OCI-LY3 (cell line): Measurements from ENCODE around the gene KCTD16.

Experiments used
- H2AFZ ChIP-seq: fragments of 200-600, 300-600 bp; shearing (Covaris generic); 2 replicates; pipeline ENCODE4 v1.6.0; 2014; ENCODE audit warnings: antibody characterized with exemption, low read depth, low read length
- H3K27ac ChIP-seq: fragments of 200-600, 300-600 bp; sonication (generic); 2 replicates; pipeline ENCODE4 v1.5.1; 2014; ENCODE audit warnings: mild to moderate bottlenecking, low read length, moderate library complexity, mixed read lengths
- H3K27me3 ChIP-seq: fragments of 200-600, 300-600 bp; sonication (generic); 2 replicates; pipeline ENCODE4 v1.6.1; 2014; ENCODE audit warnings: low read depth, low read length, mixed read lengths
- H3K36me3 ChIP-seq: fragments of 200-600, 300-600 bp; sonication (generic); replicated peaks from 2 replicates; pipeline ENCODE3; 2014; ENCODE audit warnings: low read depth, low read length, mixed read lengths
- H3K4me1 ChIP-seq: fragments of 300-600, 200-600 bp; sonication (generic); 2 replicates; pipeline ENCODE4 v1.6.1; 2014; ENCODE audit warnings: low read length, mixed read lengths
- H3K4me2 ChIP-seq: fragments of 200-600, 300-600 bp; sonication (generic); 2 replicates; pipeline ENCODE4 v1.6.1; 2014; ENCODE audit warnings: low read length, mixed read lengths
- H3K4me3 ChIP-seq: fragments of 300-600, 200-600 bp; sonication (generic); 2 replicates; pipeline ENCODE4 v1.5.1; 2014; ENCODE audit warnings: antibody characterized with exemption, mild to moderate bottlenecking, low read length, moderate library complexity
- H3K79me2 ChIP-seq: fragments of 300-600, 200-600 bp; shearing (Covaris generic); 2 replicates; pipeline ENCODE4 v1.6.1; 2014; ENCODE audit warnings: mild to moderate bottlenecking, low read length, mixed read lengths
- H3K9ac ChIP-seq: fragments of 300-600, 200-600 bp; shearing (Covaris generic); 2 replicates; pipeline ENCODE4 v1.6.0; 2014; ENCODE audit warnings: mild to moderate bottlenecking, low read length, moderate library complexity
- H3K9me3 ChIP-seq: fragments of 200-600, 300-600 bp; shearing (Covaris generic); 2 replicates; pipeline ENCODE4 v1.6.1; 2014; ENCODE audit warnings: low read length, mixed read lengths; ENCODE audit not compliant: insufficient read depth
- H4K20me1 ChIP-seq: fragments of 200-600, 300-600 bp; sonication (generic); 2 replicates; pipeline ENCODE4 v1.6.1; 2016; ENCODE audit warnings: low read length, mixed read lengths; ENCODE audit not compliant: insufficient read depth
- EZH2phosphoT487 ChIP-seq: fragments of 200-600 bp; shearing (Covaris generic); IDR thresholded peaks from 2 replicates; pipeline ENCODE4 v1.6.1; 2018; ENCODE audit warnings: antibody characterized with exemption, mixed run types, low read depth
- TF ChIP-seq, protein P1 (sequence below): fragments of 200-600, 300-600 bp; sonication (generic); IDR thresholded peaks from 2 replicates; pipeline ENCODE4 v1.5.1; 2014; ENCODE audit warnings: antibody characterized with exemption, low read length, low read depth

The KCTD16 gene

DNA sequence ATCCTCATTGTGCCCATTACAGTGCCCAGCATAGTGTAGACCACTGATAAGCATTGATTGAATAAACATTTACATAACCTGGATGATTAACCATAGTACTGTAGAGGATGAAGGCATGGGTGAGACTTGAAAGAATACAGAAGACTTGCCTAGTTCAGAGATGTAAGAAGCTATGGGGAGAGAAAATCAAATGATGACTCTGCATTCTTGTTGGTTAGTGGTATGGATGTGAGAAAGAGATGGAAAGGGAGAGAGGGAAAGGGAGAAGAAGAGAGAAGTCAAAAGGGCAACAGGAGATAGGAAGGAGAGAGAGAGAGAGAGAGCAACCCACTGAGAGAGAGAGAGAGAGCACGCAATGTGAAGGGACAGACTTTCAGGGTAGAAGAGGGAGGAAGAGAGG lies 27.0 kb upstream of the KCTD16 start:
- TF ChIP-seq EZH2phosphoT487 = no peak
- TF ChIP-seq, protein P1, sequence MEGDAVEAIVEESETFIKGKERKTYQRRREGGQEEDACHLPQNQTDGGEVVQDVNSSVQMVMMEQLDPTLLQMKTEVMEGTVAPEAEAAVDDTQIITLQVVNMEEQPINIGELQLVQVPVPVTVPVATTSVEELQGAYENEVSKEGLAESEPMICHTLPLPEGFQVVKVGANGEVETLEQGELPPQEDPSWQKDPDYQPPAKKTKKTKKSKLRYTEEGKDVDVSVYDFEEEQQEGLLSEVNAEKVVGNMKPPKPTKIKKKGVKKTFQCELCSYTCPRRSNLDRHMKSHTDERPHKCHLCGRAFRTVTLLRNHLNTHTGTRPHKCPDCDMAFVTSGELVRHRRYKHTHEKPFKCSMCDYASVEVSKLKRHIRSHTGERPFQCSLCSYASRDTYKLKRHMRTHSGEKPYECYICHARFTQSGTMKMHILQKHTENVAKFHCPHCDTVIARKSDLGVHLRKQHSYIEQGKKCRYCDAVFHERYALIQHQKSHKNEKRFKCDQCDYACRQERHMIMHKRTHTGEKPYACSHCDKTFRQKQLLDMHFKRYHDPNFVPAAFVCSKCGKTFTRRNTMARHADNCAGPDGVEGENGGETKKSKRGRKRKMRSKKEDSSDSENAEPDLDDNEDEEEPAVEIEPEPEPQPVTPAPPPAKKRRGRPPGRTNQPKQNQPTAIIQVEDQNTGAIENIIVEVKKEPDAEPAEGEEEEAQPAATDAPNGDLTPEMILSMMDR = no peak
- Histone ChIP-seq H3K27me3 (no peaks in the 10 kb centered on the region), H2AFZ (no peak overlapping the region), H3K36me3 (no peaks in the 10 kb centered on the region), H4K20me1 (no peaks in the 10 kb centered on the region), H3K9me3 (no peaks in the 10 kb centered on the region), H3K27ac (no peak overlapping the region), H3K4me3 (no peak overlapping the region), H3K4me1 (peaks cover 15% of the 10 kb centered on the region), H3K79me2 (no peaks in the 10 kb centered on the region), H3K9ac (no peak overlapping the region), H3K4me2 (no peak overlapping the region)

DNA sequence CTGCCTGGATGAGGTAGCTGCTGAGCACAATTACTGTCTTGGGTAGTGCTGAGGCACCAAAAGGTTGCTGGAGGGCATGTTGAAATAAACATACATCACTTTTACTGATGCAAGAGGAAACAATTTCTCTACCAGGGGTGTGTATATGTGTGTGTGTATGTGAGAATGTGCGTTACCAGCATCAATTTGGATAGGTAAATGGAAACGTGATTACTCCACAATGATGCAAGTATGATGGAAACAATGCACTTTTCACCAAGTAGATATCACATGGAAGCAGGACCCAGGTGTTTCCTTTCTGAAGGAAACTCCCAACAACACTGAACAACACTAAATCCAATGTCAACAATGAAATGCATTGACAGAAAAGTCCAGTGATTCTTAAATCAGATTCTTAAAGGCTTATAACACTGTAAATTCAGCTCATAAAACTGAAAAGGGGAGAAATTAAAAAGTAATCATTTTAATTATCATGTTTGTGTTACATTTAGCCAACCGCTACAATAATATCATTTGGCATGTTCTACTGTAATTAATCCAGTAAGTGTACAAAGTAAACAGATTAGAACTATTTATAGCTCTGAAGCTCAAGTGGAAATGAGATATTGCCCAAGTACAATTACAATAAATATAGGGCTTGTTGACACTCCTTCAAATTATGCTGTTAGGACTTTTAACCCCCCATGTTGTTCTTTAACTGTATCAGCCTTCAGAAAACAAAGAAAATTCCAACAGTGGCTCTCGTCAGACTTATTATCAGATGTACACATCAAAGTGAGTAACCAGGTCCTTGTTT lies 25.5 kb upstream of the KCTD16 start:
- TF ChIP-seq EZH2phosphoT487 = no peak
- TF ChIP-seq, protein P1 = no peak
- Histone ChIP-seq H3K27ac (no peak overlapping the region), H3K27me3 (no peaks in the 10 kb centered on the region), H3K79me2 (no peaks in the 10 kb centered on the region), H3K9ac (no peak overlapping the region), H3K36me3 (no peaks in the 10 kb centered on the region), H4K20me1 (no peaks in the 10 kb centered on the region), H3K9me3 (no peaks in the 10 kb centered on the region), H3K4me1 (peaks cover 15% of the 10 kb centered on the region), H2AFZ (no peak overlapping the region), H3K4me3 (no peak overlapping the region), H3K4me2 (no peak overlapping the region)

GRCh38 chr5:144151026-144151425 lies 19.6 kb upstream of the KCTD16 start:
- H3K4me2 ChIP-seq = no peak overlapping the region
- no peak overlapping the region for H2AFZ ChIP-seq
- TF ChIP-seq EZH2phosphoT487 = no peak
- TF ChIP-seq, protein P1 = no peak
- no peaks in the 10 kb centered on the region for H3K79me2 ChIP-seq
- no peaks in the 10 kb centered on the region for H4K20me1 ChIP-seq
- no peak overlapping the region for H3K27ac ChIP-seq
- H3K36me3 ChIP-seq = no peaks in the 10 kb centered on the region
- no peak overlapping the region for H3K4me3 ChIP-seq
- no peaks in the 10 kb centered on the region for H3K27me3 ChIP-seq
- no peaks in the 10 kb centered on the region for H3K4me1 ChIP-seq
- H3K9me3 ChIP-seq = no peaks in the 10 kb centered on the region
- H3K9ac ChIP-seq = no peak overlapping the region

DNA sequence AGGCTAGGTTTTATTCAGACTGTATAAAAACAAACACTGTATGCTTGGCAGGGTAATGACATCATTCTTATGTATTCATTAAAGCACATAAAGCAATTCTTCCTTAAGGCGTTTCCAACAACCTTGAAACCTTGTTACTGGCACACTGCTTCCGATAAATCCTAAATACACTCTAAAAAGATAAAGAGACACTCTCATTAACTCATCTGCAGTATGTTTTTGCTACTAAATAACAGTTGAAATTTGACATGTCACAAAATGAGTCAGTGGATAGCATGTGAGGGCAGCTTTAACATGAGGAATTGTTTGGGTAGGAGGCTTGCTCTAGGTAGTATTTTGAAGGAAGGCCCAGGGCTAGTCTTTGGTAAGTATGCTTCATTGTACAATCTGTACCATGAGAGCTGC lies 13.9 kb upstream of the KCTD16 start:
- Histone ChIP-seq H3K4me3 (no peak overlapping the region), H3K27me3 (no peaks in the 10 kb centered on the region), H2AFZ (no peak overlapping the region), H3K9ac (no peak overlapping the region), H3K4me2 (no peak overlapping the region), H3K79me2 (no peaks in the 10 kb centered on the region), H3K36me3 (peaks cover 4% of the 10 kb centered on the region), H4K20me1 (no peaks in the 10 kb centered on the region), H3K27ac (no peak overlapping the region), H3K4me1 (no peaks in the 10 kb centered on the region), H3K9me3 (no peaks in the 10 kb centered on the region)
- no peak for TF ChIP-seq EZH2phosphoT487
- TF ChIP-seq, protein P1 = no peak
